ENCODE data around the gene MXD4. TPM values are rescaled to one million over a fixed set of nuclear protein-coding genes. Genes with fewer than 3 reads are reported as not detected.
"Not testable (repeated sequence)": the region's sequence is repeated elsewhere in the genome, so short reads cannot be mapped to it uniquely, and the experiment has no call there.

Gene MXD4
- total RNA-seq, 1 experiment from 2014 or later, result 18.9 TPM

- no peaks in the 10 kb centered on the region for H4K20me1 ChIP-seq (ENCODE audit: low read length)
- CTCF ChIA-PET, result interaction anchor here (0.6 kb wide), 1 partner anchor 135 kb away, joined by 3 read pairs; no protein-coding TSS in a partner anchor
- H3K9me2 ChIP-seq (replicated peaks; ENCODE audit: low read length), result no peaks in the 10 kb centered on the region
- no peaks in the 10 kb centered on the region for H3K9me3 ChIP-seq (ENCODE audit: low read length)
- H3K4me1 ChIP-seq (ENCODE audit: insufficient read depth, low read length), result peaks cover 21% of the 10 kb centered on the region; the same call in 1 of the 2 replicates
- POLR2A ChIA-PET (ENCODE audit: unreplicated experiment), result interaction anchor here (0.5 kb wide), 1 partner anchor 313 kb away, joined by 3 read pairs; no protein-coding TSS in a partner anchor
- intact Hi-C loops (cut with micrococcal nuclease), result loop anchor here (5.0 kb wide), 1 partner anchor 239 kb away; no protein-coding TSS in a partner anchor
- peak; percentile 57 for DNase-seq
- H3K27ac ChIP-seq (ENCODE audit: low read length), result no peak overlapping the region
- no peaks in the 10 kb centered on the region for H3F3A ChIP-seq (ENCODE audit: low read length, unreplicated experiment)
- no peaks in the 10 kb centered on the region for H3K27me3 ChIP-seq (ENCODE audit: low read length)
- H3K36me3 ChIP-seq (ENCODE audit: low read depth, low read length), result no peaks in the 10 kb centered on the region
- no peak overlapping the region for H2AFZ ChIP-seq (ENCODE audit: low read length)
- H3K9ac ChIP-seq (ENCODE audit: low read length), result no peak overlapping the region
- no TSS peak for BruUV-seq (replicated peaks)
- H3K4me3 ChIP-seq (ENCODE audit: low read length), result no peak overlapping the region
- no peaks in the 10 kb centered on the region for H3K79me2 ChIP-seq (ENCODE audit: low read length)
- H3K4me2 ChIP-seq (ENCODE audit: low read length), result no peak overlapping the region
- ATAC-seq, result peak; percentile 53
- TF ChIP-seq CTCF (conservative IDR thresholded peaks at IDR 0.05; ENCODE audit: low read depth, low read length) (no peak), EZH2 (IDR thresholded peaks at IDR 0.05; ENCODE audit: low read length, unreplicated experiment) (no peak), EZH2phosphoT487 (IDR thresholded peaks at IDR 0.05; ENCODE audit: borderline replicate concordance, low read length) (no peak)
Measured at GRCh38 chr4:2222838-2223237, 39.1 kb downstream of the MXD4 start.

- intact Hi-C loops (cut with micrococcal nuclease), result loop anchor here (5.0 kb wide), 1 partner anchor 241 kb away; no protein-coding TSS in a partner anchor
- H3F3A ChIP-seq (ENCODE audit: low read length, unreplicated experiment); BruUV-seq (replicated peaks); CTCF ChIA-PET; POLR2A ChIA-PET (ENCODE audit: unreplicated experiment); H4K20me1 ChIP-seq (ENCODE audit: low read length); H3K9ac ChIP-seq (ENCODE audit: low read length); H3K9me3 ChIP-seq (ENCODE audit: low read length); H3K27ac ChIP-seq (ENCODE audit: low read length); H3K36me3 ChIP-seq (ENCODE audit: low read depth, low read length); H3K79me2 ChIP-seq (ENCODE audit: low read length); H3K4me3 ChIP-seq (ENCODE audit: low read length); DNase-seq; H2AFZ ChIP-seq (ENCODE audit: low read length); H3K4me2 ChIP-seq (ENCODE audit: low read length); ATAC-seq; H3K27me3 ChIP-seq (ENCODE audit: low read length); H3K9me2 ChIP-seq (replicated peaks; ENCODE audit: low read length): not testable (repeated sequence)
- peaks cover 29% of the 10 kb centered on the region for H3K4me1 ChIP-seq (ENCODE audit: insufficient read depth, low read length)
Measured at GRCh38 chr4:2221378-2221777, 40.5 kb downstream of the MXD4 start.

- Histone ChIP-seq H3K27me3 (ENCODE audit: low read length) (no peaks in the 10 kb centered on the region), H3K4me1 (ENCODE audit: insufficient read depth, low read length) (peaks cover 29% of the 10 kb centered on the region), H4K20me1 (ENCODE audit: low read length) (no peaks in the 10 kb centered on the region), H2AFZ (ENCODE audit: low read length) (no peak overlapping the region), H3K79me2 (ENCODE audit: low read length) (no peaks in the 10 kb centered on the region), H3K36me3 (ENCODE audit: low read depth, low read length) (no peaks in the 10 kb centered on the region), H3K9me3 (ENCODE audit: low read length) (no peaks in the 10 kb centered on the region), H3F3A (ENCODE audit: low read length, unreplicated experiment) (no peaks in the 10 kb centered on the region), H3K27ac (ENCODE audit: low read length) (no peak overlapping the region), H3K4me3 (ENCODE audit: low read length) (no peak overlapping the region), H3K4me2 (ENCODE audit: low read length) (no peak overlapping the region), H3K9ac (ENCODE audit: low read length) (no peak overlapping the region), H3K9me2 (replicated peaks; ENCODE audit: low read length) (no peaks in the 10 kb centered on the region)
- TF ChIP-seq CTCF (conservative IDR thresholded peaks at IDR 0.05; ENCODE audit: low read depth, low read length) (peak; percentile 87), EZH2phosphoT487 (IDR thresholded peaks at IDR 0.05; ENCODE audit: borderline replicate concordance, low read length) (no peak)
- CTCF ChIA-PET, result interaction anchor here (0.6 to 1.1 kb wide), 4 partner anchors 18 to 446 kb away, joined by 3 read pairs; no protein-coding TSS in a partner anchor
- POLR2A ChIA-PET (ENCODE audit: unreplicated experiment), result interaction anchor here (0.5 kb wide), 1 partner anchor 11 kb away, joined by 3 read pairs; no protein-coding TSS in a partner anchor
- peak; percentile 78 for DNase-seq
- BruUV-seq (replicated peaks), result no TSS peak
- peak; percentile 77 for ATAC-seq
- intact Hi-C loops (cut with micrococcal nuclease), result loop anchor here (5.0 kb wide), 1 partner anchor 242 kb away; no protein-coding TSS in a partner anchor
Measured at GRCh38 chr4:2220016-2220630, 41.8 kb downstream of the MXD4 start.
